Measurements from ENCODE around the gene USH1C.

The USH1C gene

GRCh38 chr11:17568944-17569343 is 24.7 kb upstream of the USH1C start:
- no peak for DNase-seq

- no peak for DNase-seq
Observed at GRCh38 chr11:17564687-17565042, 20.4 kb upstream of the USH1C start.

- no peak for DNase-seq
Observed at GRCh38 chr11:17563961-17564686, 19.9 kb upstream of the USH1C start.

GRCh38 chr11:17563231-17563646 is 19.0 kb upstream of the USH1C start:
- no peak for DNase-seq

GRCh38 chr11:17561526-17561925 is 17.3 kb upstream of the USH1C start:
- no peak for DNase-seq

- no peak for DNase-seq
Observed at GRCh38 chr11:17561111-17561415, 16.8 kb upstream of the USH1C start.

- no peak for DNase-seq
Observed at GRCh38 chr11:17560281-17561110, 16.3 kb upstream of the USH1C start.

- DNase-seq: no peak
Observed at GRCh38 chr11:17559341-17560087, 15.3 kb upstream of the USH1C start.

GRCh38 chr11:17558916-17559315 is 14.7 kb upstream of the USH1C start:
- no peak for DNase-seq

GRCh38 chr11:17558025-17558780 is 14.0 kb upstream of the USH1C start:
- DNase-seq: no peak

- DNase-seq: no peak
Observed at GRCh38 chr11:17556999-17557398, 12.8 kb upstream of the USH1C start.

GRCh38 chr11:17554487-17554886 is 10.3 kb upstream of the USH1C start:
- no peak for DNase-seq

GRCh38 chr11:17553249-17553546 is 9.0 kb upstream of the USH1C start:
- no peak for DNase-seq

- DNase-seq: no peak
Observed at GRCh38 chr11:17552392-17553248, 8.4 kb upstream of the USH1C start.

GRCh38 chr11:17552041-17552355 is 7.8 kb upstream of the USH1C start:
- no peak for DNase-seq

GRCh38 chr11:17551347-17552040 is 7.3 kb upstream of the USH1C start:
- DNase-seq: no peak

- no peak for DNase-seq
Observed at GRCh38 chr11:17550450-17551346, 6.5 kb upstream of the USH1C start.

- DNase-seq: no peak
Observed at GRCh38 chr11:17548444-17548843, 4.2 kb upstream of the USH1C start.

- no peak for DNase-seq
Observed at GRCh38 chr11:17547932-17548331, 3.7 kb upstream of the USH1C start.

- DNase-seq: no peak
Observed at GRCh38 chr11:17547051-17547577, 2.9 kb upstream of the USH1C start, which contains the start of gene OTOG. OTOG (plus strand) TSS chr11:17547259; CDS start chr11:17547373, 114 bp downstream.
